ENCODE results near the gene TBC1D3B. TPM values are rescaled to one million over a fixed set of nuclear protein-coding genes. Genes with fewer than 3 reads are reported as not detected.
"Not testable (repeated sequence)": the region's sequence is repeated elsewhere in the genome, so short reads cannot be mapped to it uniquely, and the experiment has no call there.

TBC1D3B gene
- total RNA-seq, 1 experiment from 2014 or later = 0.66 TPM

DNA sequence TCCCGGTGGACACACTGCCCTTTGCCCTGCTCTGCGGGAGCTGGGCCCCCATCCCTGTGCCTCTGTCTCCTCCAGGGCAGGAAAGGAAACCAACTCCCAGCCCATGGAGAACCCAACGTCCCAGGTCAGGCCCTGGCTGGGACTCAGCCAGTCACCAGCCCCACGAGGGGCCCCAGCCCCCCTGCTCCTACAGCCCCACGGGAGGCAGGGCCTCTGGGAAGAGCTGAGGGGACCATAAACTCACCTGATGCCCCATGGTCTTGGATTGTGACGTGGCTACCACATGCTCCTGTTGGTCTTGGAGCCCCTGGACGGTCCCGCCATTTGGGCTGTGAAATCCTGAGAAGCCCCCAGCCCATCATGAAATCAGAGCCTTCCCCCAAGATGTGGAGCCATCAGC is 7.6 kb downstream of the TBC1D3B start:
- not testable (repeated sequence) for DNase-seq (ENCODE audit: low read depth in 1 of 2, low spot score in 2 of 2); H3K4me3 ChIP-seq; H3K36me3 ChIP-seq; H3K27me3 ChIP-seq (replicated peaks); H3K4me1 ChIP-seq (replicated peaks); H3K27ac ChIP-seq; H3K9me3 ChIP-seq (replicated peaks)

DNA sequence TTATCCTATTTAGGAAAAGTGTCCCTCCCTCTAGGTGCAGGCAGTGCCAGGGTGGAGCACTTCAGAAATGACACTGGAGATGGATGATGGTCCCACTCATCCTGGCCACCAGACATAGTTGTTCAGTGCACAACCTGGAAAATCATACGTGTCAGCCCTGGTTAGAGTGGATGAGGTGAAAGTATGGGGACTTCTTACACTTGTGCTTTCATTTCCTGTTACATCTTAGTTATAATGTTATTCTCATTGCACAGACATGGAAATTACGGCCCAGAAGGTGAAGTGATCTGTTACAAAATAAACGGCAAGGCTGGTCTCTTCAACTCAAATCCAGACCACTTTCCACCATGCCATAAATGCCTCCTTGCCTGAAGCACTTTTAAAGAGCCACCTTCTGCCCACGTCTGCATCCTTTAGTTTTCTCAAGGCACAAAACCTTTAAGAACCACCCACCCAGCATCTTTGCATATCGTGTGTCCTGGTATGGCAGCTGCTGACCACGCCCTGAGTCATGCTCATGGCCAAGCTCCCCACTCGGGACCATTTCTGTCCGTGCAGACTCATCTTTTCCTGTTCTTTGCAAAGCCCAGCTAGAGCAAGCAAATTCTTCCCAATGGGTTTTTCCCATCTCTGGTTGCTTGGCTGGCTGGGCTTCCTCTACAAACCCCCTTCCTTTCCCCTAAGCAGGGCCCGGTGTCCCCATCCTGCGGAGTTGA is 22.4 kb downstream of the TBC1D3B start:
- H3K27ac ChIP-seq = no peak overlapping the region
- no peaks in the 10 kb centered on the region for H3K36me3 ChIP-seq
- H3K9me3 ChIP-seq (replicated peaks) = no peaks in the 10 kb centered on the region
- H3K4me1 ChIP-seq (replicated peaks) = no peaks in the 10 kb centered on the region
- no peak overlapping the region for H3K4me3 ChIP-seq
- peaks cover 25% of the 10 kb centered on the region for H3K27me3 ChIP-seq (replicated peaks)
- DNase-seq (ENCODE audit: low read depth in 1 of 2, low spot score in 2 of 2) = no peak

- Histone ChIP-seq H3K36me3 (no peaks in the 10 kb centered on the region), H3K27ac (no peak overlapping the region), H3K4me1 (replicated peaks) (no peaks in the 10 kb centered on the region), H3K9me3 (replicated peaks) (no peaks in the 10 kb centered on the region), H3K4me3 (no peak overlapping the region), H3K27me3 (replicated peaks) (peaks cover 26% of the 10 kb centered on the region)
- DNase-seq (ENCODE audit: low read depth in 1 of 2, low spot score in 2 of 2) = no peak
Observed at GRCh38 chr17:36152639-36153120, 23.8 kb downstream of the TBC1D3B start.

- no peak for DNase-seq (ENCODE audit: low read depth in 1 of 2, low spot score in 2 of 2)
- H3K36me3 ChIP-seq = no peaks in the 10 kb centered on the region
- H3K4me3 ChIP-seq = no peak overlapping the region
- H3K4me1 ChIP-seq (replicated peaks) = no peaks in the 10 kb centered on the region
- no peak overlapping the region for H3K27ac ChIP-seq
- H3K27me3 ChIP-seq (replicated peaks) = peaks cover 26% of the 10 kb centered on the region
- no peaks in the 10 kb centered on the region for H3K9me3 ChIP-seq (replicated peaks)
Observed at GRCh38 chr17:36151891-36152638, 24.4 kb downstream of the TBC1D3B start.

- no peaks in the 10 kb centered on the region for H3K9me3 ChIP-seq (replicated peaks)
- DNase-seq (ENCODE audit: low read depth in 1 of 2, low spot score in 2 of 2) = peak in 1 of 2 experiments; percentile 17
- peaks cover 26% of the 10 kb centered on the region for H3K27me3 ChIP-seq (replicated peaks)
- no peaks in the 10 kb centered on the region for H3K36me3 ChIP-seq
- no peak overlapping the region for H3K4me3 ChIP-seq
- no peaks in the 10 kb centered on the region for H3K4me1 ChIP-seq (replicated peaks)
- no peak overlapping the region for H3K27ac ChIP-seq
Observed at GRCh38 chr17:36149296-36149820, 27.1 kb downstream of the TBC1D3B start.

- H3K4me1 ChIP-seq (replicated peaks) = no peaks in the 10 kb centered on the region
- H3K4me3 ChIP-seq = no peak overlapping the region
- H3K27ac ChIP-seq = no peak overlapping the region
- peak in 1 of 2 experiments; percentile 60 for DNase-seq (ENCODE audit: low read depth in 1 of 2, low spot score in 2 of 2)
- no peaks in the 10 kb centered on the region for H3K36me3 ChIP-seq
- H3K27me3 ChIP-seq (replicated peaks) = peaks cover 26% of the 10 kb centered on the region
- H3K9me3 ChIP-seq (replicated peaks) = no peaks in the 10 kb centered on the region
Observed at GRCh38 chr17:36148559-36149295, 27.7 kb downstream of the TBC1D3B start.

- no peaks in the 10 kb centered on the region for H3K9me3 ChIP-seq (replicated peaks)
- H3K4me3 ChIP-seq = no peak overlapping the region
- no peak overlapping the region for H3K27ac ChIP-seq
- H3K36me3 ChIP-seq = no peaks in the 10 kb centered on the region
- no peaks in the 10 kb centered on the region for H3K4me1 ChIP-seq (replicated peaks)
- peaks cover 23% of the 10 kb centered on the region for H3K27me3 ChIP-seq (replicated peaks)
- no peak for DNase-seq (ENCODE audit: low read depth in 1 of 2, low spot score in 2 of 2)
Observed at GRCh38 chr17:36147601-36148000, 28.8 kb downstream of the TBC1D3B start.

GRCh38 chr17:36144981-36145729 is 31.3 kb downstream of the TBC1D3B start:
- DNase-seq (ENCODE audit: low read depth in 1 of 2, low spot score in 2 of 2) = no peak
- H3K36me3 ChIP-seq = no peaks in the 10 kb centered on the region
- no peak overlapping the region for H3K4me3 ChIP-seq
- H3K4me1 ChIP-seq (replicated peaks) = no peaks in the 10 kb centered on the region
- peaks cover 14% of the 10 kb centered on the region for H3K27me3 ChIP-seq (replicated peaks)
- H3K27ac ChIP-seq = no peak overlapping the region
- H3K9me3 ChIP-seq (replicated peaks) = no peaks in the 10 kb centered on the region

DNA sequence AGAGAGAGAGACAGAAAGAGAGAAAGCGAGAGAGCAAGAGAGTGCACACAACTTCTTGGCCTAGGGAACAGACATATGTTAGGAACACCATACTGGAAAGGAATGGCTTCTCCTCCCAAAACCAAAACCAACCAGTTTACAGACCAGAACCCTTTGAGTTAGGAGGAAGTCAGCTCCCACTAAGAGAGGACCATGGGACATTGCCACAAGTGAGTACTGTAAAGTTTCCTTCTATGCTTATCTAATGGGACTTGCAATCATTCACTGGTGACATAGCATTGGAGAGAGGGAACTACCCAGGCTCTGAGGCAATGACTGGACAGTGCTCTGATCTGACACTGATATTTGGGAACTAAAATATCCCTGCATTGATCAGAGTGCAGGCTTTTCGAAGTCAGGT is 32.4 kb downstream of the TBC1D3B start:
- H3K36me3 ChIP-seq = no peaks in the 10 kb centered on the region
- no peak overlapping the region for H3K27ac ChIP-seq
- H3K9me3 ChIP-seq (replicated peaks) = no peaks in the 10 kb centered on the region
- DNase-seq (ENCODE audit: low read depth in 1 of 2, low spot score in 2 of 2) = no peak
- H3K27me3 ChIP-seq (replicated peaks) = peaks cover 4% of the 10 kb centered on the region; the same call in 1 of the 2 replicates
- no peak overlapping the region for H3K4me3 ChIP-seq
- H3K4me1 ChIP-seq (replicated peaks) = no peaks in the 10 kb centered on the region

DNA sequence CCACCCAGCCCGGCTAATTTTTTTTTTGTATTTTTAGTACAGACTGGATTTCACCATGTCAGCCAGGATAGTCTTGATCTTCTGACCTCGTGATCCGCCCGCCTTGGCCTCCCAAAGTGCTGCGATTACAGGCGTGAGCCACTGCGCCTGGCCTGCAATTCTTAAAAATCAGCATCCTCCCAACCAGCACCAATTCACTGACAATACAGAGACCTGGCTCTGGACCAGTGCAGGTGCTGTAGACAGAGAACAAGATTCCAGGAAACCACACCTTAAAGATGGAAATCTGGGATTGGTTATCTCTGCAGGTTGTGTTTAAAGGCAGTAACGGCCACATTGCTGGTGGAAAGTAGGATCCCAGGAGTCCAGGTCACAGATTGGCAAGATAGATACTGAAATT is 33.6 kb downstream of the TBC1D3B start:
- Histone ChIP-seq H3K4me1 (replicated peaks) (no peaks in the 10 kb centered on the region), H3K27me3 (replicated peaks) (peaks cover 3% of the 10 kb centered on the region; the same call in 1 of the 2 replicates), H3K4me3 (no peak overlapping the region), H3K27ac (no peak overlapping the region), H3K9me3 (replicated peaks) (no peaks in the 10 kb centered on the region), H3K36me3 (no peaks in the 10 kb centered on the region)
- no peak for DNase-seq (ENCODE audit: low read depth in 1 of 2, low spot score in 2 of 2)

DNA sequence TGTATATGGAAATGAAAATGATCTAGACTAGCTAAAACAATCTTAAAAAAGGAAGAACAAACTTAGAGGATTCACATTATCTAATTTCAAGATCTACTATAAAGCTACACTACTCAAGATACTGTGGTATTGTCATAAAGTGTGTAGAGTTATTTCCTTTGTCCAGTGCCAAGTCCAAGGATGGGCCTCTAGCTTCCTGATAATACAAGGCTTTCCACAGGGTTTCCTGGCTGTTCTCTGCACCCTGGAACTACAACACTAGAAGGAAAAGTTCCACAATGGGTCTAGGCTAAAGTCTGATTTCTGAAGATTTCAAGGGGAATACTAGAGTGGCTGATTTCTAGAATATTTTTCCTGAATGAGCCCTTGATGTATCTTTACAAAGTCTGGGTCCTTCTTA is 34.2 kb downstream of the TBC1D3B start:
- H3K36me3 ChIP-seq = no peaks in the 10 kb centered on the region
- H3K27ac ChIP-seq = no peak overlapping the region
- H3K9me3 ChIP-seq (replicated peaks) = no peaks in the 10 kb centered on the region
- H3K4me1 ChIP-seq (replicated peaks) = no peaks in the 10 kb centered on the region
- H3K27me3 ChIP-seq (replicated peaks) = peaks cover 3% of the 10 kb centered on the region; the same call in 1 of the 2 replicates
- no peak overlapping the region for H3K4me3 ChIP-seq
- no peak for DNase-seq (ENCODE audit: low read depth in 1 of 2, low spot score in 2 of 2)

GRCh38 chr17:36136439-36136838 is 40.0 kb downstream of the TBC1D3B start:
- H3K4me1 ChIP-seq (replicated peaks) = no peaks in the 10 kb centered on the region
- H3K9me3 ChIP-seq (replicated peaks) = no peaks in the 10 kb centered on the region
- no peak overlapping the region for H3K27ac ChIP-seq
- no peak for DNase-seq (ENCODE audit: low read depth in 1 of 2, low spot score in 2 of 2)
- peaks cover 8% of the 10 kb centered on the region for H3K27me3 ChIP-seq (replicated peaks)
- no peaks in the 10 kb centered on the region for H3K36me3 ChIP-seq
- no peak overlapping the region for H3K4me3 ChIP-seq

DNA sequence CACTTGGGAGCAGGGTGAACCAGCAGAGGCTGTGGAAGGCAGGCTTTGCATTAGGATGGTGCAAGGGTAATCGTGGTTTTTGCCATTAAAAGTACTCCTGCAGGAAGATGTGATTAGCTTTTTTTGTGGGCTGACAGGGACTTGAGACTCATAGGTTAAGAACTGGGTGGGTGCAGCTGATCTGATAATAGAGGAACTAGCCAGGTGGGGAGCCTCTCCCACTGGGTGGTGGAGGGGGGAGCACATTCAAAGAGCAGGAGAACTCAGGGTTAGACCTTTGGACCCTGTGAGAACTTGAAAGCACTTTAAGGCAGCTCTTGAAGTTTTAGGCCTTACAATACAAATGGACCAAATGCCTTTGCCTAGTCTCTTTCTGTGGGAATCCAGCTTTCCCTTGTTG is 40.4 kb downstream of the TBC1D3B start:
- Histone ChIP-seq H3K27me3 (replicated peaks) (peaks cover 8% of the 10 kb centered on the region), H3K4me1 (replicated peaks) (no peaks in the 10 kb centered on the region), H3K36me3 (no peaks in the 10 kb centered on the region), H3K4me3 (no peak overlapping the region), H3K9me3 (replicated peaks) (no peaks in the 10 kb centered on the region), H3K27ac (no peak overlapping the region)
- DNase-seq (ENCODE audit: low read depth in 1 of 2, low spot score in 2 of 2) = no peak

Measured in SJSA1 (cell line).